ENCODE measurements around the gene SDHAF3. TPM values are rescaled to one million over a fixed set of nuclear protein-coding genes. Genes with fewer than 3 reads are reported as not detected.
"Not testable (repeated sequence)": the region's sequence is repeated elsewhere in the genome, so short reads cannot be mapped to it uniquely, and the experiment has no call there.

SDHAF3 gene
- total RNA-seq, 3 donors from 2014 or later: 11.7 to 23.2 (median 17.1) TPM

- Histone ChIP-seq H3K4me3 (no peak overlapping the region), H3K9me3 (peaks cover 7% of the 10 kb centered on the region), H3K36me3 (ENCODE audit: low read depth) (no peaks in the 10 kb centered on the region), H3K4me1 (ENCODE audit: low read depth) (no peaks in the 10 kb centered on the region)
- no peak for TF ChIP-seq CTCF (IDR thresholded peaks at IDR 0.05)
- intact Hi-C loops (cut with DNase I, micrococcal nuclease): no loop called here
- no peak for DNase-seq
- ATAC-seq: no peak
Observed at GRCh38 chr7:97155897-97156418, 38.5 kb downstream of the SDHAF3 start.

GRCh38 chr7:97159984-97160383 lies 42.5 kb downstream of the SDHAF3 start:
- H3K9me3 ChIP-seq; H3K4me3 ChIP-seq; H3K4me1 ChIP-seq (ENCODE audit: low read depth); ATAC-seq; DNase-seq; intact Hi-C loops (cut with DNase I, micrococcal nuclease); H3K36me3 ChIP-seq (ENCODE audit: low read depth): not testable (repeated sequence)

- H3K4me3 ChIP-seq; ATAC-seq; H3K9me3 ChIP-seq; H3K4me1 ChIP-seq (ENCODE audit: low read depth); H3K36me3 ChIP-seq (ENCODE audit: low read depth); DNase-seq; intact Hi-C loops (cut with DNase I, micrococcal nuclease): not testable (repeated sequence)
Observed at GRCh38 chr7:97161609-97162008, 44.1 kb downstream of the SDHAF3 start.

GRCh38 chr7:97166308-97166707 lies 48.8 kb downstream of the SDHAF3 start:
- intact Hi-C loops (cut with DNase I, micrococcal nuclease): no loop called here
- H3K4me3 ChIP-seq: no peak overlapping the region
- TF ChIP-seq CTCF (IDR thresholded peaks at IDR 0.05): no peak

GRCh38 chr7:97167176-97167575 lies 49.7 kb downstream of the SDHAF3 start:
- no peaks in the 10 kb centered on the region for H3K36me3 ChIP-seq (ENCODE audit: low read depth)
- intact Hi-C loops (cut with DNase I, micrococcal nuclease): no loop called here
- TF ChIP-seq CTCF (IDR thresholded peaks at IDR 0.05): no peak
- ATAC-seq: no peak
- no peak overlapping the region for H3K4me3 ChIP-seq
- H3K4me1 ChIP-seq (ENCODE audit: low read depth): no peaks in the 10 kb centered on the region
- H3K9me3 ChIP-seq: no peaks in the 10 kb centered on the region
- DNase-seq: no peak

More at GRCh38 chr7:97166308-97166707, 48.8 kb downstream of the SDHAF3 start:
- Histone ChIP-seq H3K36me3 (ENCODE audit: low read depth) (no peaks in the 10 kb centered on the region), H3K4me1 (ENCODE audit: low read depth) (no peaks in the 10 kb centered on the region), H3K9me3 (no peaks in the 10 kb centered on the region)
- DNase-seq (no peak), ATAC-seq (no peak)

GRCh38 chr7:97167749-97168148 lies 50.3 kb downstream of the SDHAF3 start:
- no peaks in the 10 kb centered on the region for H3K9me3 ChIP-seq
- H3K4me1 ChIP-seq (ENCODE audit: low read depth): no peaks in the 10 kb centered on the region
- no peak for TF ChIP-seq CTCF (IDR thresholded peaks at IDR 0.05)
- DNase-seq: no peak
- intact Hi-C loops (cut with DNase I, micrococcal nuclease): no loop called here
- H3K36me3 ChIP-seq (ENCODE audit: low read depth): no peaks in the 10 kb centered on the region
- ATAC-seq: no peak
- H3K4me3 ChIP-seq: no peak overlapping the region

- intact Hi-C loops (cut with DNase I, micrococcal nuclease): no loop called here
- ATAC-seq: no peak
- no peak for DNase-seq
- Histone ChIP-seq H3K9me3 (no peaks in the 10 kb centered on the region), H3K36me3 (ENCODE audit: low read depth) (no peaks in the 10 kb centered on the region), H3K4me3 (no peak overlapping the region), H3K4me1 (ENCODE audit: low read depth) (no peaks in the 10 kb centered on the region)
- no peak for TF ChIP-seq CTCF (IDR thresholded peaks at IDR 0.05)
Observed at GRCh38 chr7:97174303-97174702, 56.8 kb downstream of the SDHAF3 start.
